ENCODE measurements around the gene SSH2.
"Not testable (repeated sequence)": the region's sequence is repeated elsewhere in the genome, so short reads cannot be mapped to it uniquely, and the experiment has no call there.

Gene SSH2

GRCh38 chr17:29862127-29862526 lies 67.9 kb downstream of the SSH2 start:
- H3K9me2 ChIP-seq (replicated peaks; ENCODE audit: insufficient read depth, low read length), result no peaks in the 10 kb centered on the region
- no peaks in the 10 kb centered on the region for H3K36me3 ChIP-seq (ENCODE audit: low read length)
- no peaks in the 10 kb centered on the region for H3K27me3 ChIP-seq (ENCODE audit: low read length)
- H3K27ac ChIP-seq (ENCODE audit: low read depth, low read length), result no peak overlapping the region
- H4K20me1 ChIP-seq (ENCODE audit: low read depth, low read length), result no peaks in the 10 kb centered on the region
- TF ChIP-seq CTCF (IDR thresholded peaks at IDR 0.05; ENCODE audit: insufficient read depth, low read length, poor library complexity, severe bottlenecking) (no peak), EZH2phosphoT487 (conservative IDR thresholded peaks at IDR 0.05; ENCODE audit: low read length) (no peak)
- no peaks in the 10 kb centered on the region for H3F3A ChIP-seq (ENCODE audit: insufficient read depth)
- no peak overlapping the region for H3K9ac ChIP-seq (ENCODE audit: low read length)
- H3K9me3 ChIP-seq (ENCODE audit: insufficient read depth, low read length), result no peaks in the 10 kb centered on the region
- no peak overlapping the region for H3K4me2 ChIP-seq (ENCODE audit: low read depth, low read length, poor library complexity, severe bottlenecking)
- H3K4me3 ChIP-seq (ENCODE audit: insufficient read depth, low read length, poor library complexity, severe bottlenecking), result no peak overlapping the region
- H3K79me2 ChIP-seq (ENCODE audit: insufficient read depth, low read length), result peaks cover 85% of the 10 kb centered on the region
- no peak overlapping the region for H2AFZ ChIP-seq (ENCODE audit: low read depth, low read length, severe bottlenecking)

- not testable (repeated sequence) for H4K20me1 ChIP-seq (ENCODE audit: low read depth, low read length); H2AFZ ChIP-seq (ENCODE audit: low read depth, low read length, severe bottlenecking); H3K4me3 ChIP-seq (ENCODE audit: insufficient read depth, low read length, poor library complexity, severe bottlenecking); H3K36me3 ChIP-seq (ENCODE audit: low read length); H3K9me3 ChIP-seq (ENCODE audit: insufficient read depth, low read length); H3K27ac ChIP-seq (ENCODE audit: low read depth, low read length); H3K9ac ChIP-seq (ENCODE audit: low read length); H3K9me2 ChIP-seq (replicated peaks; ENCODE audit: insufficient read depth, low read length); H3K27me3 ChIP-seq (ENCODE audit: low read length); H3K4me2 ChIP-seq (ENCODE audit: low read depth, low read length, poor library complexity, severe bottlenecking); H3F3A ChIP-seq (ENCODE audit: insufficient read depth)
- peaks cover 77% of the 10 kb centered on the region for H3K79me2 ChIP-seq (ENCODE audit: insufficient read depth, low read length)
These were observed 70.6 kb downstream of the SSH2 start for GRCh38 chr17:29859445-29859844.

- H3K36me3 ChIP-seq (ENCODE audit: low read length), result no peaks in the 10 kb centered on the region
- H3K9me3 ChIP-seq (ENCODE audit: insufficient read depth, low read length), result no peaks in the 10 kb centered on the region
- no peak for TF ChIP-seq CTCF (IDR thresholded peaks at IDR 0.05; ENCODE audit: insufficient read depth, low read length, poor library complexity, severe bottlenecking)
- no peak for TF ChIP-seq EZH2phosphoT487 (conservative IDR thresholded peaks at IDR 0.05; ENCODE audit: low read length)
These were observed 72.2 kb downstream of the SSH2 start for GRCh38 chr17:29857823-29858222.

GRCh38 chr17:29857105-29857504 lies 72.9 kb downstream of the SSH2 start:
- not testable (repeated sequence) for H3K4me3 ChIP-seq (ENCODE audit: insufficient read depth, low read length, poor library complexity, severe bottlenecking); H3K36me3 ChIP-seq (ENCODE audit: low read length); H3K4me2 ChIP-seq (ENCODE audit: low read depth, low read length, poor library complexity, severe bottlenecking); H3F3A ChIP-seq (ENCODE audit: insufficient read depth); H3K27me3 ChIP-seq (ENCODE audit: low read length); H3K27ac ChIP-seq (ENCODE audit: low read depth, low read length); H3K9me3 ChIP-seq (ENCODE audit: insufficient read depth, low read length); H2AFZ ChIP-seq (ENCODE audit: low read depth, low read length, severe bottlenecking); H4K20me1 ChIP-seq (ENCODE audit: low read depth, low read length); H3K9ac ChIP-seq (ENCODE audit: low read length); H3K9me2 ChIP-seq (replicated peaks; ENCODE audit: insufficient read depth, low read length)
- peaks cover 78% of the 10 kb centered on the region for H3K79me2 ChIP-seq (ENCODE audit: insufficient read depth, low read length)

More at GRCh38 chr17:29857823-29858222, 72.2 kb downstream of the SSH2 start:
- no peak overlapping the region for H3K4me3 ChIP-seq (ENCODE audit: insufficient read depth, low read length, poor library complexity, severe bottlenecking)
- no peaks in the 10 kb centered on the region for H4K20me1 ChIP-seq (ENCODE audit: low read depth, low read length)
- H3K4me2 ChIP-seq (ENCODE audit: low read depth, low read length, poor library complexity, severe bottlenecking), result no peak overlapping the region
- no peak overlapping the region for H3K27ac ChIP-seq (ENCODE audit: low read depth, low read length)
- no peaks in the 10 kb centered on the region for H3K27me3 ChIP-seq (ENCODE audit: low read length)
- H2AFZ ChIP-seq (ENCODE audit: low read depth, low read length, severe bottlenecking), result no peak overlapping the region
- 0 out of 2 replicates have a peak, but pooled peaks cover 3% of the 10 kb centered on the region for H3F3A ChIP-seq (ENCODE audit: insufficient read depth)
- H3K9me2 ChIP-seq (replicated peaks; ENCODE audit: insufficient read depth, low read length), result no peaks in the 10 kb centered on the region
- H3K9ac ChIP-seq (ENCODE audit: low read length), result no peak overlapping the region
- H3K79me2 ChIP-seq (ENCODE audit: insufficient read depth, low read length), result peaks cover 78% of the 10 kb centered on the region

Data from SU-DHL-6 (cell line).